ENCODE results near the gene ACO1.

The ACO1 gene

DNA sequence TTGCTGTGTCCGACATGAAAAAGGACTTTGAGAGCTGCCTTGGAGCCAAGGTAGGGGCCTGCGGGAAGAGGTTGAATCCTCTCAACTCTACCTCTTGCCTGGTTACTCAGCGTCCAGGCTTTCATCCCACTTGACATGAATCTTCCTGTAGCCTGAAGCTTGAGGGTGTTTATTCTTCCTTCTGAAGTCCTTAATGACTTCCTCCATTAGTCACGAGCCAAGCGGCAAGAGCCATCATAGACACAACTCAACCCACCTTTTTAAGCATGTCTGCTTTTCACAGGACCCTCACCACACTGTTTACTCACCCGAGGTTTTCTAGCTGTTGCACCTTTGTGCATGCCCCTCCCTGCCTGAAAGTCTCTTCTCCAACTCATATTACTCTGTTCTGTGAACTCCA, 40.2 kb downstream of the ACO1 start:
- Histone ChIP-seq H3K9me2 (ENCODE audit: low read depth, low read length) (no peaks in the 10 kb centered on the region), H3F3A (ENCODE audit: insufficient read depth, low read length) (no peaks in the 10 kb centered on the region), H3K4me1 (ENCODE audit: insufficient read depth, low read length, severe bottlenecking) (no peaks in the 10 kb centered on the region), H3K27me3 (ENCODE audit: insufficient read depth, low read length) (no peaks in the 10 kb centered on the region), H3K9me3 (ENCODE audit: low read length) (no peaks in the 10 kb centered on the region), H3K4me3 (ENCODE audit: low read depth, low read length, poor library complexity, severe bottlenecking) (no peak overlapping the region), H4K20me1 (ENCODE audit: insufficient read depth, low read length) (no peaks in the 10 kb centered on the region), H3K27ac (ENCODE audit: low read depth, low read length, poor library complexity, severe bottlenecking) (no peak overlapping the region), H3K79me2 (ENCODE audit: insufficient read depth, low read length) (no peaks in the 10 kb centered on the region), H3K4me2 (ENCODE audit: low read length) (no peak overlapping the region), H3K36me3 (ENCODE audit: insufficient read depth, low read length) (peaks cover 8% of the 10 kb centered on the region; the same call in 1 of the 2 replicates), H2AFZ (ENCODE audit: low read length) (no peak overlapping the region), H3K9ac (ENCODE audit: low read length) (no peak overlapping the region)
- no peak for TF ChIP-seq EZH2 (IDR thresholded peaks at IDR 0.05; ENCODE audit: borderline replicate concordance, low read length)
- TF ChIP-seq, protein P1, sequence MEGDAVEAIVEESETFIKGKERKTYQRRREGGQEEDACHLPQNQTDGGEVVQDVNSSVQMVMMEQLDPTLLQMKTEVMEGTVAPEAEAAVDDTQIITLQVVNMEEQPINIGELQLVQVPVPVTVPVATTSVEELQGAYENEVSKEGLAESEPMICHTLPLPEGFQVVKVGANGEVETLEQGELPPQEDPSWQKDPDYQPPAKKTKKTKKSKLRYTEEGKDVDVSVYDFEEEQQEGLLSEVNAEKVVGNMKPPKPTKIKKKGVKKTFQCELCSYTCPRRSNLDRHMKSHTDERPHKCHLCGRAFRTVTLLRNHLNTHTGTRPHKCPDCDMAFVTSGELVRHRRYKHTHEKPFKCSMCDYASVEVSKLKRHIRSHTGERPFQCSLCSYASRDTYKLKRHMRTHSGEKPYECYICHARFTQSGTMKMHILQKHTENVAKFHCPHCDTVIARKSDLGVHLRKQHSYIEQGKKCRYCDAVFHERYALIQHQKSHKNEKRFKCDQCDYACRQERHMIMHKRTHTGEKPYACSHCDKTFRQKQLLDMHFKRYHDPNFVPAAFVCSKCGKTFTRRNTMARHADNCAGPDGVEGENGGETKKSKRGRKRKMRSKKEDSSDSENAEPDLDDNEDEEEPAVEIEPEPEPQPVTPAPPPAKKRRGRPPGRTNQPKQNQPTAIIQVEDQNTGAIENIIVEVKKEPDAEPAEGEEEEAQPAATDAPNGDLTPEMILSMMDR (IDR thresholded peaks at IDR 0.05; ENCODE audit: low read length): no peak

DNA sequence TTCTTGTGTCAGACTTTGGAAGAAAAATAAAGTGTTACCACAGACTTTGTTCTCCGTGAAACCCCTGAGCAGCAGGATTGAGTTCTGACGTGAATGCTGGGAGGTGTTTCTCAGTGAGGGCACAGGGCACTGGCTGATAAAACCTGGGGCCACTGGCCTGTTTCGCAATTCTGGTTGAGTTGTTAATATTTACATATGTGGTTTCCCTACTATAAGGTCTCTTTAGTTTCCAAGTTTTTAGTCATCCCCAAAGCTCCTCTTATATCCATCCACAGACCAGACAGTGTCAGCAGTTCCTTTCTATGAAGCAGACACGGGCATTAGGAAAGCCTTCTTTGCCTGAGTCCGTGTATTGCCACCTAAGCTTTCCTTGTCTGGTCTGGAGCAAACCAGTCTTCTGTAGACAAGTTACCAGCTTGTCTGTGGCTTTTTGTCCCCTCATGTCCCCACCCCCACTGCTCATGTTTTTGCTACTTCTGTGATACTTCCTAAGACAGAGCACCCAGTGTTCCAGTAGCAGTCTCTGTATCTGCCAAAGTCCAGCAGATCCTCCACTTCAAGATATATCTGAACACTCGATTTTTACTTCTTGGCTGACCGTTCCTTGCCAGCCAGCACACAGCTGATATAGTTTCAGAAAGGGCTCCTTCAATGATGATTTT, 42.0 kb downstream of the ACO1 start:
- H3F3A ChIP-seq (ENCODE audit: insufficient read depth, low read length): no peaks in the 10 kb centered on the region
- H3K9me2 ChIP-seq (ENCODE audit: low read depth, low read length): no peaks in the 10 kb centered on the region
- H3K4me1 ChIP-seq (ENCODE audit: insufficient read depth, low read length, severe bottlenecking): no peaks in the 10 kb centered on the region
- no peak overlapping the region for H2AFZ ChIP-seq (ENCODE audit: low read length)
- H3K27me3 ChIP-seq (ENCODE audit: insufficient read depth, low read length): no peaks in the 10 kb centered on the region
- H3K36me3 ChIP-seq (ENCODE audit: insufficient read depth, low read length): peaks cover 8% of the 10 kb centered on the region; the same call in 1 of the 2 replicates
- no peaks in the 10 kb centered on the region for H4K20me1 ChIP-seq (ENCODE audit: insufficient read depth, low read length)
- no peaks in the 10 kb centered on the region for H3K9me3 ChIP-seq (ENCODE audit: low read length)
- no peak overlapping the region for H3K4me2 ChIP-seq (ENCODE audit: low read length)
- no peak overlapping the region for H3K4me3 ChIP-seq (ENCODE audit: low read depth, low read length, poor library complexity, severe bottlenecking)
- no peaks in the 10 kb centered on the region for H3K79me2 ChIP-seq (ENCODE audit: insufficient read depth, low read length)
- no peak overlapping the region for H3K9ac ChIP-seq (ENCODE audit: low read length)
- no peak for TF ChIP-seq EZH2 (IDR thresholded peaks at IDR 0.05; ENCODE audit: borderline replicate concordance, low read length)
- TF ChIP-seq, protein P1 (IDR thresholded peaks at IDR 0.05; ENCODE audit: low read length): no peak
- H3K27ac ChIP-seq (ENCODE audit: low read depth, low read length, poor library complexity, severe bottlenecking): no peak overlapping the region

DNA sequence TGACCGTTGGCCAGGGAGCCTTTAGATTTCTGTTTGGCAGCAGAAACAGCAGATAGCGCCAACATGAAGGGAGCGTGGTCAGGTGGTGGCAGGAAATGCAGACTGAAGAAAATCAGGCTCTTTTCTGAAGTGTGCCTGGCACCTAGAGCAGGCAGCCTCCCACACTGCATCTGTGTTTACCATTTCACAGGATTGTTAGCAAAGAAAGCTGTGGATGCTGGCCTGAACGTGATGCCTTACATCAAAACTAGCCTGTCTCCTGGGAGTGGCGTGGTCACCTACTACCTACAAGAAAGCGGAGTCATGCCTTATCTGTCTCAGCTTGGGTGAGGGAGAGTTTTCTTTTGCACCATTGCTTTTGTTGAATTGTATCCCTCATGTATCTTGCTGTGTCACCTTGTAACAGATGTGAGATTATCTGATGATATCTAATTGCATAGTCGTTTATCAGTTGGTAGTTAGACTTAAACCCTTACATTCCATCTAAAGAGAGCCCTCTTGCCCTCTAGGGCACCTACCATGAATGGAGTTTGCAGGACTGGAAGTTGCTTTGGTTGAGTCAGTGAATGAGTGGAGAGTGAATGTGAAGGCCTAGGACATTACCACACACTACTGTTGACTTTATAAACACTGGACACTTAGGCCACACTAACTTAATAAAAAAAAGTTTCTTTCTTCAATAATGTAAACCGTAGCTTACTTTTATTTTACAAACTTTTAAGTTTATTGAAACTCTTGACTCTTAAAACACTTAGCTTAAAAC, 42.8 kb downstream of the ACO1 start:
- no peak overlapping the region for H3K9ac ChIP-seq (ENCODE audit: low read length)
- H3K27ac ChIP-seq (ENCODE audit: low read depth, low read length, poor library complexity, severe bottlenecking): no peak overlapping the region
- no peaks in the 10 kb centered on the region for H3K4me1 ChIP-seq (ENCODE audit: insufficient read depth, low read length, severe bottlenecking)
- TF ChIP-seq, protein P1 (IDR thresholded peaks at IDR 0.05; ENCODE audit: low read length): no peak
- TF ChIP-seq EZH2 (IDR thresholded peaks at IDR 0.05; ENCODE audit: borderline replicate concordance, low read length): no peak
- no peak overlapping the region for H3K4me3 ChIP-seq (ENCODE audit: low read depth, low read length, poor library complexity, severe bottlenecking)
- no peak overlapping the region for H3K4me2 ChIP-seq (ENCODE audit: low read length)
- no peaks in the 10 kb centered on the region for H3K9me2 ChIP-seq (ENCODE audit: low read depth, low read length)
- no peaks in the 10 kb centered on the region for H4K20me1 ChIP-seq (ENCODE audit: insufficient read depth, low read length)
- H3K27me3 ChIP-seq (ENCODE audit: insufficient read depth, low read length): no peaks in the 10 kb centered on the region
- no peaks in the 10 kb centered on the region for H3K79me2 ChIP-seq (ENCODE audit: insufficient read depth, low read length)
- no peaks in the 10 kb centered on the region for H3F3A ChIP-seq (ENCODE audit: insufficient read depth, low read length)
- no peak overlapping the region for H2AFZ ChIP-seq (ENCODE audit: low read length)
- peaks cover 8% of the 10 kb centered on the region; the same call in 1 of the 2 replicates for H3K36me3 ChIP-seq (ENCODE audit: insufficient read depth, low read length)
- no peaks in the 10 kb centered on the region for H3K9me3 ChIP-seq (ENCODE audit: low read length)

Measured in OCI-LY1 (cell line).